Endodermal cell (in vitro differentiated cells): ENCODE measurements around the gene WDR20. TPM values are rescaled to one million over a fixed set of nuclear protein-coding genes. Genes with fewer than 3 reads are reported as not detected.

ENCODE experiments used
- DNase-seq: peaks from one replicate; pipeline ENCODE4 v3.0.0-alpha.2; 2017
- H3K27ac ChIP-seq: 2 replicates; pipeline ENCODE4 v1.5.1; 2013; ENCODE audit warnings: mild to moderate bottlenecking, low read depth, low read length, moderate library complexity
- H3K27me3 ChIP-seq: 2 replicates; pipeline ENCODE4 v1.6.1; 2013; ENCODE audit warnings: mild to moderate bottlenecking, low read length, moderate library complexity; ENCODE audit not compliant: insufficient read depth, control insufficient read depth, poor library complexity, severe bottlenecking
- H3K36me3 ChIP-seq: 2 replicates; pipeline ENCODE4 v1.7.0; 2013; ENCODE audit warnings: mild to moderate bottlenecking, low read length, moderate library complexity; ENCODE audit not compliant: control insufficient read depth, insufficient read depth
- H3K4me1 ChIP-seq: one replicate; pipeline ENCODE4 v1.7.0; 2013; ENCODE audit warnings: low read length; ENCODE audit not compliant: control insufficient read depth, insufficient read depth
- H3K4me3 ChIP-seq: 2 replicates; pipeline ENCODE4 v1.5.1; 2013; ENCODE audit warnings: mild to moderate bottlenecking, low read length, moderate library complexity
- H3K9ac ChIP-seq: 2 replicates; pipeline ENCODE4 v1.6.1; 2013; ENCODE audit warnings: mild to moderate bottlenecking, low read length, moderate library complexity; ENCODE audit not compliant: poor library complexity, severe bottlenecking; ENCODE audit errors: extremely low read depth
- H3K9me3 ChIP-seq: 2 replicates; pipeline ENCODE4 v1.6.1; 2013; ENCODE audit warnings: mild to moderate bottlenecking, low read length, moderate library complexity; ENCODE audit not compliant: control insufficient read depth
- H3K27ac Mint-ChIP-seq: 2 replicates; pipeline ENCODE4 v1.8.0; 2020; ENCODE audit warnings: mixed read lengths
- H3K27me3 Mint-ChIP-seq: 2 replicates; pipeline ENCODE4 v1.8.0; 2021; ENCODE audit warnings: mild to moderate bottlenecking, mixed read lengths; ENCODE audit not compliant: insufficient read depth
- H3K36me3 Mint-ChIP-seq: 2 replicates; pipeline ENCODE4 v1.8.0; 2020; ENCODE audit warnings: low read depth, mixed read lengths
- H3K4me1 Mint-ChIP-seq: 2 replicates; pipeline ENCODE4 v1.8.0; 2020; ENCODE audit warnings: mixed read lengths
- H3K4me3 Mint-ChIP-seq: 2 replicates; pipeline ENCODE4 v1.8.0; 2020; ENCODE audit warnings: mild to moderate bottlenecking, moderate library complexity, mixed read lengths
- H3K9me3 Mint-ChIP-seq: 2 replicates; pipeline ENCODE4 v1.8.0; 2020; ENCODE audit warnings: mild to moderate bottlenecking, mixed read lengths
- WGBS, 2 experiments: methylation state at CpG; one replicate each; pipeline versions ENCODE4 v1.1.5 to v1.1.7; 2013; ENCODE audit warnings: missing lambda C conversion rate in 2 of 2, mixed read lengths in 1 of 2; ENCODE audit not compliant: insufficient coverage in 1 of 2, insufficient read length in 1 of 2; 5-methylcytosine and 5-hydroxymethylcytosine counted together
- total RNA-seq, 2 donors: library from RNA; stranded (reverse); fragmentation: NEBNext Ultra II Directional in 1 of 2; extraction: Animal tissue kit (Norgen Biotek cat#: 25700) in 1 of 2; gene quantifications; 2 replicates in 1 of 2; 3 replicates in 1 of 2; pipeline ENCODE4 v1.2.1, GENCODE V29; 2021
- TF ChIP-seq, protein P1 (sequence below): fragments of 200-600 bp; sonication (generic); conservative IDR thresholded peaks from 2 replicates; pipeline ENCODE4 v1.5.0; 2021; ENCODE audit warnings: antibody characterized with exemption, mild to moderate bottlenecking

The WDR20 gene
- total RNA-seq, 2 donors from 2014 or later: 33.8 to 37.6 TPM

DNA sequence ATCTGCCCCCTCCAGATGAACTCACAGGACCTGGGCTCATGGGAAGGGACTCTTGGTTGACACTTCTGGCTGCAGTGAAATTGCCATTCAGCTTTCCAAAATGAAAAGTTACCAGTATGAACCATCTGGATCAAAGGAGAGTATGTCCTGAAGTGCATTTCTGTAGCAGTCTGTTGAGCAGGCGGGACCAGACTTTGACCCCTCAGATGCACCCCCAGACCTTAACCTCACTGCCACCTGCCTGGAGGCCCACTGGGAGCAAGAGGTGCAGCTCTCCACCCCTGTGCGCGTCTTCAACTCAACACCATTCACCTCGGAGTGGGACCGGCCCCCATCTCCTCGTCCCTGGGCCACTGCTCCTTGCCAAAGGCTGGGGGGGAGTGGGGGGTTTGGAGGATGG is 110.3 kb downstream of the WDR20 start:
- H3K27me3 Mint-ChIP-seq: peaks cover 23% of the 10 kb centered on the region
- H3K27me3 ChIP-seq: no peaks in the 10 kb centered on the region
- DNase-seq: no peak
- peaks cover 3% of the 10 kb centered on the region for H3K36me3 Mint-ChIP-seq
- H3K27ac ChIP-seq: no peak overlapping the region
- H3K9ac ChIP-seq: no peak overlapping the region
- TF ChIP-seq, protein P1, sequence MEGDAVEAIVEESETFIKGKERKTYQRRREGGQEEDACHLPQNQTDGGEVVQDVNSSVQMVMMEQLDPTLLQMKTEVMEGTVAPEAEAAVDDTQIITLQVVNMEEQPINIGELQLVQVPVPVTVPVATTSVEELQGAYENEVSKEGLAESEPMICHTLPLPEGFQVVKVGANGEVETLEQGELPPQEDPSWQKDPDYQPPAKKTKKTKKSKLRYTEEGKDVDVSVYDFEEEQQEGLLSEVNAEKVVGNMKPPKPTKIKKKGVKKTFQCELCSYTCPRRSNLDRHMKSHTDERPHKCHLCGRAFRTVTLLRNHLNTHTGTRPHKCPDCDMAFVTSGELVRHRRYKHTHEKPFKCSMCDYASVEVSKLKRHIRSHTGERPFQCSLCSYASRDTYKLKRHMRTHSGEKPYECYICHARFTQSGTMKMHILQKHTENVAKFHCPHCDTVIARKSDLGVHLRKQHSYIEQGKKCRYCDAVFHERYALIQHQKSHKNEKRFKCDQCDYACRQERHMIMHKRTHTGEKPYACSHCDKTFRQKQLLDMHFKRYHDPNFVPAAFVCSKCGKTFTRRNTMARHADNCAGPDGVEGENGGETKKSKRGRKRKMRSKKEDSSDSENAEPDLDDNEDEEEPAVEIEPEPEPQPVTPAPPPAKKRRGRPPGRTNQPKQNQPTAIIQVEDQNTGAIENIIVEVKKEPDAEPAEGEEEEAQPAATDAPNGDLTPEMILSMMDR: no peak
- WGBS, 2 experiments: 99% methylated on average over 6 of the region's 6 CpGs; no CpG with 5 or more reads in 1 of the 2 experiments
- H3K9me3 Mint-ChIP-seq: no peaks in the 10 kb centered on the region
- H3K4me3 ChIP-seq: no peak overlapping the region
- H3K9me3 ChIP-seq: peaks cover 12% of the 10 kb centered on the region
- no peaks in the 10 kb centered on the region for H3K36me3 ChIP-seq
- peaks cover 8% of the 10 kb centered on the region for H3K4me1 Mint-ChIP-seq
- H3K4me1 ChIP-seq: peaks cover 4% of the 10 kb centered on the region
- H3K4me3 Mint-ChIP-seq: no peak overlapping the region
- peak overlapping the region; percentile 23 for H3K27ac Mint-ChIP-seq

DNA sequence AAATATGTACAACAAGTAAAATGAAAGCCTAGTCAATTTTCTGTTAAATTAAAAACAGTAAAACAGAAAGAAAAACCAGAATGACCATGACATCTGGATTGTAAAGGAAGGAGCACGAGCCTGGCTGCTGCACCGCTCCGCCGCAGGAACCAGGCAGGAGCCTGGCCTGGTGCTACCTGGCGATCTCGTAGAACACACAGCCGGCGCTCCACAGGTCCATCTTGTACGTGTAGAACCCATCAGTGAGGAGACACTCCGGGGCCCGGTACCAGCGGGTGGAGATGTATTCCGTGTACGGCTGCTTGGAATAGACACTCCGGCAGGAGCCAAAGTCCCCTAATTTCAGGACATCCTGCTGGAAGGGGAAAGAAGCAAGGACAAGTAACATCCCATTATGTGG is 110.9 kb downstream of the WDR20 start:
- H3K36me3 ChIP-seq: no peaks in the 10 kb centered on the region
- no peak for DNase-seq
- TF ChIP-seq, protein P1: no peak
- H3K9me3 Mint-ChIP-seq: no peaks in the 10 kb centered on the region
- H3K27me3 ChIP-seq: no peaks in the 10 kb centered on the region
- no peak overlapping the region for H3K4me3 Mint-ChIP-seq
- H3K27me3 Mint-ChIP-seq: peaks cover 23% of the 10 kb centered on the region
- peaks cover 4% of the 10 kb centered on the region for H3K4me1 ChIP-seq
- peaks cover 10% of the 10 kb centered on the region for H3K9me3 ChIP-seq
- H3K4me3 ChIP-seq: no peak overlapping the region
- peaks cover 8% of the 10 kb centered on the region for H3K4me1 Mint-ChIP-seq
- peaks cover 3% of the 10 kb centered on the region for H3K36me3 Mint-ChIP-seq
- H3K27ac ChIP-seq: no peak overlapping the region
- no peak overlapping the region for H3K9ac ChIP-seq
- H3K27ac Mint-ChIP-seq: no peak overlapping the region
- WGBS, 2 experiments: 95 to 97% methylated on average over 15 of the region's 15 CpGs

- peaks cover 5% of the 10 kb centered on the region for H3K9me3 ChIP-seq
- no peaks in the 10 kb centered on the region for H3K36me3 ChIP-seq
- Mint-ChIP-seq H3K27me3 (peaks cover 23% of the 10 kb centered on the region), H3K4me1 (peaks cover 8% of the 10 kb centered on the region), H3K4me3 (no peak overlapping the region), H3K36me3 (peaks cover 3% of the 10 kb centered on the region), H3K27ac (no peak overlapping the region), H3K9me3 (no peaks in the 10 kb centered on the region)
- 92 to 95% methylated on average over 5 to 8 of the region's 8 CpGs for WGBS, 2 experiments
- no peak overlapping the region for H3K4me3 ChIP-seq
- H3K9ac ChIP-seq: no peak overlapping the region
- peaks cover 4% of the 10 kb centered on the region for H3K4me1 ChIP-seq
- no peak overlapping the region for H3K27ac ChIP-seq
- no peak for DNase-seq
- TF ChIP-seq, protein P1: no peak
- H3K27me3 ChIP-seq: no peaks in the 10 kb centered on the region
Observed at GRCh38 chr14:102251161-102251560, 111.5 kb downstream of the WDR20 start.
